Glomerular visceral epithelial cell (primary cell): ENCODE measurements around the gene EIF4A3.

Experiments
- DNase-seq: peaks from one replicate; pipeline ENCODE4 v3.0.0-alpha.2; 2016; ENCODE audit errors: extremely low spot score

The EIF4A3 gene

GRCh38 chr17:80137131-80137530 is 9.8 kb downstream of the EIF4A3 start:
- no peak for DNase-seq

GRCh38 chr17:80133626-80133970 is 13.3 kb downstream of the EIF4A3 start:
- no peak for DNase-seq

- no peak for DNase-seq
Measured at GRCh38 chr17:80132906-80133625, 13.9 kb downstream of the EIF4A3 start.

- no peak for DNase-seq
Measured at GRCh38 chr17:80130992-80131391, 15.9 kb downstream of the EIF4A3 start.

- no peak for DNase-seq
Measured at GRCh38 chr17:80129006-80129565, 17.8 kb downstream of the EIF4A3 start.

- no peak for DNase-seq
Measured at GRCh38 chr17:80126449-80126715, 20.5 kb downstream of the EIF4A3 start.

- DNase-seq: no peak
Measured at GRCh38 chr17:80125656-80126448, 21.1 kb downstream of the EIF4A3 start.

GRCh38 chr17:80124351-80124981 is 22.5 kb downstream of the EIF4A3 start:
- no peak for DNase-seq

GRCh38 chr17:80123791-80124190 is 23.1 kb downstream of the EIF4A3 start:
- DNase-seq: no peak

- no peak for DNase-seq
Measured at GRCh38 chr17:80122926-80123505, 23.9 kb downstream of the EIF4A3 start.

- DNase-seq: no peak
Measured at GRCh38 chr17:80122026-80122575, 24.8 kb downstream of the EIF4A3 start.

GRCh38 chr17:80119839-80120238 is 27.1 kb downstream of the EIF4A3 start:
- DNase-seq: no peak

GRCh38 chr17:80119271-80119791 is 27.6 kb downstream of the EIF4A3 start:
- no peak for DNase-seq

GRCh38 chr17:80118601-80119270 is 28.2 kb downstream of the EIF4A3 start:
- no peak for DNase-seq

- no peak for DNase-seq
Measured at GRCh38 chr17:80117491-80118401, 29.2 kb downstream of the EIF4A3 start.

- DNase-seq: no peak
Measured at GRCh38 chr17:80116921-80117380, 30.0 kb downstream of the EIF4A3 start.

- DNase-seq: no peak
Measured at GRCh38 chr17:80116276-80116920, 30.5 kb downstream of the EIF4A3 start.

GRCh38 chr17:80115159-80115558 is 31.8 kb downstream of the EIF4A3 start:
- no peak for DNase-seq

- DNase-seq: no peak
Measured at GRCh38 chr17:80114758-80115157, 32.2 kb downstream of the EIF4A3 start.
